H1 (cell line): ENCODE data around the gene MAML3.

ENCODE experiments used
- CBX8 ChIP-seq: fragments of 300-800, 300-1000 bp; sonication (generic); IDR thresholded peaks from 2 replicates; pipeline ENCODE4 v1.7.1; 2016; ENCODE audit warnings: low read depth, low read length, borderline replicate concordance
- CHD2 ChIP-seq: IDR thresholded peaks from 2 replicates; pipeline ENCODE4 v1.6.1; 2012; ENCODE audit warnings: low read length, improper control_type of control experiment
- POLR2A ChIP-seq, 2 experiments: IDR thresholded peaks; 1 replicate in 1 of 2; 2 replicates in 1 of 2; pipeline ENCODE4 v1.6.1; 2011; ENCODE audit warnings: low read depth in 2 of 2, low read length in 2 of 2, mild to moderate bottlenecking in 2 of 2; ENCODE audit errors: control extremely low read depth in 1 of 2
- POLR2AphosphoS5 ChIP-seq: IDR thresholded peaks from 2 replicates; pipeline ENCODE4 v1.6.1; 2011; ENCODE audit warnings: low read depth, low read length
- RAD21 ChIP-seq, 2 experiments: IDR thresholded peaks in 1 of 2; conservative IDR thresholded peaks in 1 of 2; 2 replicates each; pipeline ENCODE4 v1.6.1; 2011; ENCODE audit warnings: low read depth in 2 of 2, low read length in 2 of 2, improper control_type of control experiment in 1 of 2, inconsistent platforms in 1 of 2, mild to moderate bottlenecking in 1 of 2, moderate library complexity in 1 of 2
- SIX5 ChIP-seq: IDR thresholded peaks from 2 replicates; pipeline ENCODE4 v1.6.1; 2011; ENCODE audit warnings: mild to moderate bottlenecking, low read depth, low read length
- TAF1 ChIP-seq: IDR thresholded peaks from 2 replicates; pipeline ENCODE4 v1.6.1; 2011; ENCODE audit warnings: mild to moderate bottlenecking, low read depth, low read length
- TCF12 ChIP-seq: IDR thresholded peaks from 2 replicates; pipeline ENCODE4 v1.6.1; 2011; ENCODE audit warnings: low read depth, mild to moderate bottlenecking, low read length
- TEAD4 ChIP-seq: IDR thresholded peaks from 2 replicates; pipeline ENCODE4 v1.6.1; 2012; ENCODE audit warnings: low read depth, low read length, inconsistent platforms, mixed read lengths
- TF ChIP-seq, protein P1 (sequence below): IDR thresholded peaks from 2 replicates; pipeline ENCODE4 v1.6.1; 2011; ENCODE audit warnings: low read depth, mild to moderate bottlenecking, low read length; ENCODE audit not compliant: insufficient read depth
- TF ChIP-seq, protein P2 (sequence below): IDR thresholded peaks from 2 replicates; pipeline ENCODE4 v1.6.1; 2012; ENCODE audit warnings: low read length, inconsistent platforms
- TF ChIP-seq, protein P3 (sequence below), 3 experiments: IDR thresholded peaks; 1 replicate in 2 of 3; 2 replicates in 1 of 3; pipeline versions ENCODE4 v1.5.1 to v1.6.1; 2011; ENCODE audit warnings: low read length in 3 of 3, mild to moderate bottlenecking in 3 of 3, inconsistent platforms in 2 of 3, low read depth in 1 of 3, moderate library complexity in 1 of 3; ENCODE audit not compliant: insufficient read depth in 1 of 3; ENCODE audit errors: control extremely low read depth in 1 of 3

DNA sequence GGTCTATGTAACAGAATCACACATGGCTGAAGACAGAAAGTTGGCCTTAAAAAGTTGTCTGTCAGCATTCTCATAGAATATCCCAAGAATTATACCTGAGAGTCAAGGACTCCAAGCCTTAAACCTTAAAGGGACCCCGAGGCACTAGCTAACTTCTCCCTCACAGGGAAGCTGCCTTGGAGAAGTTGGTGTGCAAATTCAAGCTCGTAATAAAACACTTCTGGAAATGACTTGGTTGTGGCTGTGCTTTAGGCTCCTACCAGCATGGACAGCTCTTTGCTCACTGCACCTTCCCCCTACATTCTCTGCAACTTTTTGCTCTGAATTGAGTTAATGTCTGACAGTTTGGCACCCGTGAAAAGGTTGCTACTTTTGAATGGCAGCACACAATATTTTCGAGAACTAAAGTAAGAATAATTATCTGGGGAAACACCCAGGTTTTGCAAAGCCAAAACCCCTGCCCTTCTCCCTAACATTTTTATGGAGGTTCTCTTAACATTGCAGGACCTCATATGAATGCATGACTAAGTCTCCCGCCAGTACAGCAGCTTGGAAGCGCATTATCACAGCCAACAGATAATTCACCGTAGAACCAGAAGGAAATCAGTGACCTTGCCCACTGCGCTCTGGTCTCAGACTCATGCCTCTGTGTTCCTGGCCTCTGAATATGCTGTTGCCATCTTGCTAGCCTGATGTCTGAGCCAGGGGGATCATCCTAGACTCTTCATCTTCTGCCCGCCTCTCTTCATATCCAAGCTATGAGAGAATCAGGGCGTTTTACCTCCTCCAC, 397.4 kb downstream of the MAML3 start:
- TF ChIP-seq, protein P1, sequence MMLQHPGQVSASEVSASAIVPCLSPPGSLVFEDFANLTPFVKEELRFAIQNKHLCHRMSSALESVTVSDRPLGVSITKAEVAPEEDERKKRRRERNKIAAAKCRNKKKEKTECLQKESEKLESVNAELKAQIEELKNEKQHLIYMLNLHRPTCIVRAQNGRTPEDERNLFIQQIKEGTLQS = no peak
- TF ChIP-seq, protein P2, sequence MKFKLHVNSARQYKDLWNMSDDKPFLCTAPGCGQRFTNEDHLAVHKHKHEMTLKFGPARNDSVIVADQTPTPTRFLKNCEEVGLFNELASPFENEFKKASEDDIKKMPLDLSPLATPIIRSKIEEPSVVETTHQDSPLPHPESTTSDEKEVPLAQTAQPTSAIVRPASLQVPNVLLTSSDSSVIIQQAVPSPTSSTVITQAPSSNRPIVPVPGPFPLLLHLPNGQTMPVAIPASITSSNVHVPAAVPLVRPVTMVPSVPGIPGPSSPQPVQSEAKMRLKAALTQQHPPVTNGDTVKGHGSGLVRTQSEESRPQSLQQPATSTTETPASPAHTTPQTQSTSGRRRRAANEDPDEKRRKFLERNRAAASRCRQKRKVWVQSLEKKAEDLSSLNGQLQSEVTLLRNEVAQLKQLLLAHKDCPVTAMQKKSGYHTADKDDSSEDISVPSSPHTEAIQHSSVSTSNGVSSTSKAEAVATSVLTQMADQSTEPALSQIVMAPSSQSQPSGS = no peak
- TF ChIP-seq POLR2AphosphoS5 (no peak), TEAD4 (no peak), TCF12 (no peak), SIX5 (no peak), POLR2A (IDR thresholded peaks at IDR 0.05; ENCODE audit: control extremely low read depth in 1 of 2, low read depth in 2 of 2, low read length in 2 of 2) (no peak), RAD21 (IDR thresholded peaks at IDR 0.05 in 1 of 2, conservative IDR thresholded peaks at IDR 0.05 in 1 of 2; ENCODE audit: low read depth in 2 of 2, low read length in 2 of 2) (no peak), CHD2 (no peak), CBX8 (no peak), TAF1 (no peak)
- TF ChIP-seq, protein P3, sequence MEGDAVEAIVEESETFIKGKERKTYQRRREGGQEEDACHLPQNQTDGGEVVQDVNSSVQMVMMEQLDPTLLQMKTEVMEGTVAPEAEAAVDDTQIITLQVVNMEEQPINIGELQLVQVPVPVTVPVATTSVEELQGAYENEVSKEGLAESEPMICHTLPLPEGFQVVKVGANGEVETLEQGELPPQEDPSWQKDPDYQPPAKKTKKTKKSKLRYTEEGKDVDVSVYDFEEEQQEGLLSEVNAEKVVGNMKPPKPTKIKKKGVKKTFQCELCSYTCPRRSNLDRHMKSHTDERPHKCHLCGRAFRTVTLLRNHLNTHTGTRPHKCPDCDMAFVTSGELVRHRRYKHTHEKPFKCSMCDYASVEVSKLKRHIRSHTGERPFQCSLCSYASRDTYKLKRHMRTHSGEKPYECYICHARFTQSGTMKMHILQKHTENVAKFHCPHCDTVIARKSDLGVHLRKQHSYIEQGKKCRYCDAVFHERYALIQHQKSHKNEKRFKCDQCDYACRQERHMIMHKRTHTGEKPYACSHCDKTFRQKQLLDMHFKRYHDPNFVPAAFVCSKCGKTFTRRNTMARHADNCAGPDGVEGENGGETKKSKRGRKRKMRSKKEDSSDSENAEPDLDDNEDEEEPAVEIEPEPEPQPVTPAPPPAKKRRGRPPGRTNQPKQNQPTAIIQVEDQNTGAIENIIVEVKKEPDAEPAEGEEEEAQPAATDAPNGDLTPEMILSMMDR (IDR thresholded peaks at IDR 0.05; ENCODE audit: control extremely low read depth in 1 of 3, insufficient read depth in 1 of 3, low read depth in 1 of 3, low read length in 3 of 3) = no peak
